Measurements from ENCODE around the gene PRICKLE1. TPM values are rescaled to one million over a fixed set of nuclear protein-coding genes. Genes with fewer than 3 reads are reported as not detected.

Gene PRICKLE1
- total RNA-seq, 3 donors from 2014 or later, result 0.93 to 7.1 (median 4.4) TPM

GRCh38 chr12:42474391-42474790, 115.2 kb downstream of the PRICKLE1 start:
- H3K4me3 ChIP-seq, result no peak overlapping the region
- H3K9me3 ChIP-seq, result no peaks in the 10 kb centered on the region
- TF ChIP-seq, protein P1, sequence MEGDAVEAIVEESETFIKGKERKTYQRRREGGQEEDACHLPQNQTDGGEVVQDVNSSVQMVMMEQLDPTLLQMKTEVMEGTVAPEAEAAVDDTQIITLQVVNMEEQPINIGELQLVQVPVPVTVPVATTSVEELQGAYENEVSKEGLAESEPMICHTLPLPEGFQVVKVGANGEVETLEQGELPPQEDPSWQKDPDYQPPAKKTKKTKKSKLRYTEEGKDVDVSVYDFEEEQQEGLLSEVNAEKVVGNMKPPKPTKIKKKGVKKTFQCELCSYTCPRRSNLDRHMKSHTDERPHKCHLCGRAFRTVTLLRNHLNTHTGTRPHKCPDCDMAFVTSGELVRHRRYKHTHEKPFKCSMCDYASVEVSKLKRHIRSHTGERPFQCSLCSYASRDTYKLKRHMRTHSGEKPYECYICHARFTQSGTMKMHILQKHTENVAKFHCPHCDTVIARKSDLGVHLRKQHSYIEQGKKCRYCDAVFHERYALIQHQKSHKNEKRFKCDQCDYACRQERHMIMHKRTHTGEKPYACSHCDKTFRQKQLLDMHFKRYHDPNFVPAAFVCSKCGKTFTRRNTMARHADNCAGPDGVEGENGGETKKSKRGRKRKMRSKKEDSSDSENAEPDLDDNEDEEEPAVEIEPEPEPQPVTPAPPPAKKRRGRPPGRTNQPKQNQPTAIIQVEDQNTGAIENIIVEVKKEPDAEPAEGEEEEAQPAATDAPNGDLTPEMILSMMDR (IDR thresholded peaks at IDR 0.05), result no peak
- no peaks in the 10 kb centered on the region for H3K36me3 ChIP-seq (ENCODE audit: low read depth)
- no peak for ATAC-seq
- intact Hi-C loops (cut with DNase I, micrococcal nuclease), result no loop called here
- no peak for DNase-seq
- H3K4me1 ChIP-seq (ENCODE audit: low read depth), result no peaks in the 10 kb centered on the region

DNA sequence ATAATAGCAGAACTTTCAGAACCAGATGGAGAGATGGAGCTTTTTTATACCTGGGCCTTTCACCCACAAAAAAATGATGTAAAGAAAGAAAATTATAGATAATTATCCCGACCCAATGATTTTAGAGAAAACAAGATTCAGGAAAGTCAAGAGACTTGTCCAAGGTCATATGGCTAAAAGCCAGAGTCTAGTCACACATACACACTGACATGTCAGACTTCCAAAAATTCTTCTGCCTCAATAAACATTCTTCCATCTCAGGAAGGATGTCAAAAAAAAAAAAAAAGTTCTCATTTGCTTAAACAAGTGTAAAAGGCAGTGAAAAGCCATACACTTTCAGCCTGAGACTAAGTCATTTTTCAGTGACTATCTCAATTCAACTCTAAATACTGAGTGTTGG, 116.0 kb downstream of the PRICKLE1 start:
- Histone ChIP-seq H3K9me3 (no peaks in the 10 kb centered on the region), H3K4me3 (no peak overlapping the region), H3K4me1 (ENCODE audit: low read depth) (no peaks in the 10 kb centered on the region), H3K36me3 (ENCODE audit: low read depth) (no peaks in the 10 kb centered on the region)
- ATAC-seq (no peak), DNase-seq (no peak)
- intact Hi-C loops (cut with DNase I, micrococcal nuclease), result no loop called here
- TF ChIP-seq, protein P1 (IDR thresholded peaks at IDR 0.05), result no peak

DNA sequence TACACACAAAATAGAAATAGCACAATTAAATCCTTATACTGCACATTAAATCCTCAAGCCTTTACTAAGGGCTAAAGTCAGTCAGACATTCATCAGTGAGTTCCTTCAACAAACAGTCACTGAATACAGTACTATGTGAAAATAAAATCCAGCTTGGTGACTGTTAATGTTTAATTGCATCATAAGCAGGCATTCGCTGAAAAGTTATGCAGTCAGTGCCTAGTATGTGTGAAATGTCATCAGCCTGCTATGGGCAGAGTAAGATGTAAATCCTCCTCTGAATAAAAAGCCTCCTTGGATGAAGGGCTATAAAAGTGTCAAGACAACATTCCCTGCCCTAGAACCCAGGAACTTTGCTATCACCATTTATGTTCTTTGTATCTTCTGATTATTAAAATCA, 116.4 kb downstream of the PRICKLE1 start:
- DNase-seq, result no peak
- no peak for ATAC-seq
- Histone ChIP-seq H3K4me1 (ENCODE audit: low read depth) (no peaks in the 10 kb centered on the region), H3K36me3 (ENCODE audit: low read depth) (no peaks in the 10 kb centered on the region), H3K4me3 (no peak overlapping the region), H3K9me3 (no peaks in the 10 kb centered on the region)
- TF ChIP-seq, protein P1 (IDR thresholded peaks at IDR 0.05), result no peak
- intact Hi-C loops (cut with DNase I, micrococcal nuclease), result no loop called here

GRCh38 chr12:42472376-42472775, 117.2 kb downstream of the PRICKLE1 start:
- no peaks in the 10 kb centered on the region for H3K9me3 ChIP-seq
- no peak for ATAC-seq
- no peak overlapping the region for H3K4me3 ChIP-seq
- DNase-seq, result no peak
- TF ChIP-seq, protein P1 (IDR thresholded peaks at IDR 0.05), result no peak
- H3K36me3 ChIP-seq (ENCODE audit: low read depth), result no peaks in the 10 kb centered on the region
- no peaks in the 10 kb centered on the region for H3K4me1 ChIP-seq (ENCODE audit: low read depth)
- intact Hi-C loops (cut with DNase I, micrococcal nuclease), result no loop called here

- H3K4me3 ChIP-seq, result no peak overlapping the region
- TF ChIP-seq, protein P1 (IDR thresholded peaks at IDR 0.05), result no peak
- ATAC-seq (peak; percentile 84), DNase-seq (no peak)
- H3K4me1 ChIP-seq (ENCODE audit: low read depth), result no peaks in the 10 kb centered on the region
- no peaks in the 10 kb centered on the region for H3K36me3 ChIP-seq (ENCODE audit: low read depth)
- intact Hi-C loops (cut with DNase I, micrococcal nuclease), result no loop called here
- H3K9me3 ChIP-seq, result no peaks in the 10 kb centered on the region
These were observed 120.0 kb downstream of the PRICKLE1 start for GRCh38 chr12:42469355-42470175.

All from mucosa of descending colon (tissue), 3 donors.